Right lobe of liver (tissue), 4 donors: Measurements from ENCODE around the gene AMMECR1L.

Experiments used
- POLR2A ChIP-seq: fragments of 450-650 bp; IDR thresholded peaks from one replicate; pipeline ENCODE4 v1.6.1; 2017; ENCODE audit warnings: antibody characterized with exemption, mild to moderate bottlenecking
- TF ChIP-seq, protein P1 (sequence below), 4 donors: fragments of 200-600 bp in 3 of 4; fragments of 450-650 bp in 1 of 4; IDR thresholded peaks; one replicate each; pipeline versions ENCODE4 v1.5.1 to v1.8.0; 2016 to 2022; ENCODE audit warnings: antibody characterized with exemption in 4 of 4, mild to moderate bottlenecking in 2 of 4
- donor health status: DM: no; HTN: no; CAD: no.
- donor health status: DM: no; HTN: no; CAD: no.
- donor health status: DM: no; HTN: yes; CAD: no.

- TF ChIP-seq, protein P1, sequence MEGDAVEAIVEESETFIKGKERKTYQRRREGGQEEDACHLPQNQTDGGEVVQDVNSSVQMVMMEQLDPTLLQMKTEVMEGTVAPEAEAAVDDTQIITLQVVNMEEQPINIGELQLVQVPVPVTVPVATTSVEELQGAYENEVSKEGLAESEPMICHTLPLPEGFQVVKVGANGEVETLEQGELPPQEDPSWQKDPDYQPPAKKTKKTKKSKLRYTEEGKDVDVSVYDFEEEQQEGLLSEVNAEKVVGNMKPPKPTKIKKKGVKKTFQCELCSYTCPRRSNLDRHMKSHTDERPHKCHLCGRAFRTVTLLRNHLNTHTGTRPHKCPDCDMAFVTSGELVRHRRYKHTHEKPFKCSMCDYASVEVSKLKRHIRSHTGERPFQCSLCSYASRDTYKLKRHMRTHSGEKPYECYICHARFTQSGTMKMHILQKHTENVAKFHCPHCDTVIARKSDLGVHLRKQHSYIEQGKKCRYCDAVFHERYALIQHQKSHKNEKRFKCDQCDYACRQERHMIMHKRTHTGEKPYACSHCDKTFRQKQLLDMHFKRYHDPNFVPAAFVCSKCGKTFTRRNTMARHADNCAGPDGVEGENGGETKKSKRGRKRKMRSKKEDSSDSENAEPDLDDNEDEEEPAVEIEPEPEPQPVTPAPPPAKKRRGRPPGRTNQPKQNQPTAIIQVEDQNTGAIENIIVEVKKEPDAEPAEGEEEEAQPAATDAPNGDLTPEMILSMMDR (IDR thresholded peaks at IDR 0.05): no peak
- TF ChIP-seq POLR2A: no peak
Measured at GRCh38 chr2:127911737-127912136, 26.0 kb upstream of the AMMECR1L start.
